BJ (cell line): ENCODE measurements around the gene SMARCAL1. TPM values are rescaled to one million over a fixed set of nuclear protein-coding genes. Genes with fewer than 3 reads are reported as not detected.

Source experiments
- CTCF ChIA-PET: fragments of 350-600 bp; formaldehyde crosslinking; extraction: SDS; loops from one replicate; lab custom pipeline; 2021; ENCODE audit warnings: antibody characterized with exemption, inconsistent platforms; lab: Yijun Ruan, JAX
- POLR2A ChIA-PET: fragments of 300-600 bp; sonication (Branson Sonifier 250); formaldehyde crosslinking; extraction: SDS; loops from one replicate; lab custom pipeline; 2021; ENCODE audit warnings: antibody characterized with exemption; lab: Charles Lee
- DNase-seq: peaks from one replicate; pipeline ENCODE4 v3.0.0-alpha.2; 2011; ENCODE audit warnings: low read depth
- H3K27me3 ChIP-seq: 2 replicates; pipeline ENCODE4 v1.6.0; 2011; ENCODE audit warnings: low read length; ENCODE audit not compliant: control insufficient read depth, insufficient read depth
- H3K36me3 ChIP-seq: 2 replicates; pipeline ENCODE4 v1.5.1; 2011; ENCODE audit warnings: low read length; ENCODE audit not compliant: control insufficient read depth, insufficient read depth
- H3K4me3 ChIP-seq: 2 replicates; pipeline ENCODE4 v1.5.1; 2011; ENCODE audit warnings: low read depth, mild to moderate bottlenecking, control low read depth, low read length
- polyA plus RNA-seq: library from polyadenylated mRNA; depleted of rRNA; stranded (reverse); fragments of >200 nt; gene quantifications from 2 replicates; pipeline ENCODE4 v1.2.3, GENCODE V29; 2011
- TF ChIP-seq, protein P1 (sequence below): IDR thresholded peaks from 2 replicates; pipeline ENCODE4 v1.5.1; 2011; ENCODE audit warnings: low read depth, mild to moderate bottlenecking, control low read depth, inconsistent platforms, low read length, moderate library complexity; ENCODE audit not compliant: insufficient read depth

The SMARCAL1 gene
- polyA plus RNA-seq, 1 experiment, result 41.2 TPM

DNA sequence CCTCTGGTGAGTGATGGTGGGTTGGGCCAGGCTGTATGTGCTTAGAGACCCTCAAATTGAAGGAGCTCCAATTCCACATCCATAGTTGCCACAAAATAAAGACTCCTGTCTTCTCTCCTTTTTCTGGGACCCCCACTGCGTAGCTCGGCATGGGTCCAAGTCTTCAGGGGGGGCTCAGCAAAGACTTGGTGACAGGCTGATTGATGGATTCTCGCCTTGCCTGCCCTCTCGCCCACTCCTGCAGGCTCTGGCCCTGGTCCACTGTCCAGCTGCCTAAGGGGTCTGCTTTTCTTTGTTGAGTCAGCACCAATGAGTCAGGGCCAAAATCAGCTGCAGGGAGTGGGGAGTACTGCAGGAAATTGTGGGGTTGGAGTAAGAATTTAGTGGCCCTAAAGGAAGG lies 107.8 kb downstream of the SMARCAL1 start:
- H3K4me3 ChIP-seq, result no peak overlapping the region
- TF ChIP-seq, protein P1, sequence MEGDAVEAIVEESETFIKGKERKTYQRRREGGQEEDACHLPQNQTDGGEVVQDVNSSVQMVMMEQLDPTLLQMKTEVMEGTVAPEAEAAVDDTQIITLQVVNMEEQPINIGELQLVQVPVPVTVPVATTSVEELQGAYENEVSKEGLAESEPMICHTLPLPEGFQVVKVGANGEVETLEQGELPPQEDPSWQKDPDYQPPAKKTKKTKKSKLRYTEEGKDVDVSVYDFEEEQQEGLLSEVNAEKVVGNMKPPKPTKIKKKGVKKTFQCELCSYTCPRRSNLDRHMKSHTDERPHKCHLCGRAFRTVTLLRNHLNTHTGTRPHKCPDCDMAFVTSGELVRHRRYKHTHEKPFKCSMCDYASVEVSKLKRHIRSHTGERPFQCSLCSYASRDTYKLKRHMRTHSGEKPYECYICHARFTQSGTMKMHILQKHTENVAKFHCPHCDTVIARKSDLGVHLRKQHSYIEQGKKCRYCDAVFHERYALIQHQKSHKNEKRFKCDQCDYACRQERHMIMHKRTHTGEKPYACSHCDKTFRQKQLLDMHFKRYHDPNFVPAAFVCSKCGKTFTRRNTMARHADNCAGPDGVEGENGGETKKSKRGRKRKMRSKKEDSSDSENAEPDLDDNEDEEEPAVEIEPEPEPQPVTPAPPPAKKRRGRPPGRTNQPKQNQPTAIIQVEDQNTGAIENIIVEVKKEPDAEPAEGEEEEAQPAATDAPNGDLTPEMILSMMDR, result no peak
- DNase-seq, result no peak
- CTCF ChIA-PET, result interaction anchor here (1.1 to 14.4 kb wide), 14 partner anchors 8 to 1224 kb away, joined by 3 to 531 read pairs (median 7); no protein-coding TSS in a partner anchor
- H3K36me3 ChIP-seq, result no peaks in the 10 kb centered on the region
- POLR2A ChIA-PET, result no interaction called here
- no peaks in the 10 kb centered on the region for H3K27me3 ChIP-seq

DNA sequence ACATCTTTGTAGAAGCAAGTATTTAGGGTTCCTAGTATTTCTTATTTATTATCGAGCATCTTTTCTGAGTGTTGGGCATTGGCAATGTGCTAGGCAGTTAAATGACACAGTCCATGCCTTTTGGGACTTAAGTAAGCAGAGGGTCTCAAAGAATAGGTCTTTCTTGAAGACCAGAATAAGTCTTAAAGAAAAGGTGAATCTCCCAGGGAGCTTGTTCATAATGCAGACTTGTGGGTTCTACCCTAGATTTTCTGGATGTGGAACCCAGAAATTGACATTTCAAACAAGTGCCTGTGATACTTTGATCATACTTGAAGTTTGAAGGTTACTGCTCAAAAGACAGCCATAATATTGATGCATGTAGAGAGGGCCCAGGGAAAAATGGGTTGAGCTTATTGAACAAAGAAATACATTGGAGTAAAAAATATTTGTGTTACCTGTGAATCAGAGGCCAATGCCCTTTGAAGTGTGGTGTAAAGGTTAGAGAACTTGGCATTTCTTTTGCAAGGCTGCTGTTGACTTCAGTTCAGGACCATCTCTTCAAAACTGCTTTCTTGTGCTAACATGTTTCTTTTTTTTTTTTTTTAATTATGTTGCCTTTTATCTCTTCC lies 110.7 kb downstream of the SMARCAL1 start:
- TF ChIP-seq, protein P1, result no peak
- CTCF ChIA-PET, result interaction anchor here (1.4 to 14.4 kb wide), 4 partner anchors 10 to 138 kb away, joined by 3 to 531 read pairs (median 28); no protein-coding TSS in a partner anchor
- H3K36me3 ChIP-seq, result no peaks in the 10 kb centered on the region
- DNase-seq, result no peak
- no peak overlapping the region for H3K4me3 ChIP-seq
- no peaks in the 10 kb centered on the region for H3K27me3 ChIP-seq
- POLR2A ChIA-PET, result no interaction called here

DNA sequence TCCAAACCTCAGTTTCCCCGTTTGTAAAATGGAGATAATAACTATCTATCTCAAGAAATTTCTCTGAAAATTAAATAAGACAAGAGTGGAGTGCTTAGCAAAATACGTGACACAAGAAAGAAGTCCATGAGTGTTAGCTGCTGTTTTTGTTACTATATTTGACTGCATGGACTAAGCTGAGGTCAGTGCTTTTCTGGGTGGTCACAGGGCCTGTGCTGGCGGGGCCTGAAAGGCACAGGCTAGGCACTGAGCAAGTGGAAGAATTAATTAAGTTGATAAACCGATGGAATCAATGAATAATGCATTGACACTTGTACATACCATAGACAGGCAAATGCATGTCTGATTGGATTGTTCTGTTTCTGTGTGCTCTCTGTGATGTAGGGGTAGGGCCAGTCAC lies 113.7 kb downstream of the SMARCAL1 start:
- H3K4me3 ChIP-seq, result no peak overlapping the region
- POLR2A ChIA-PET, result no interaction called here
- no peak for DNase-seq
- TF ChIP-seq, protein P1, result no peak
- CTCF ChIA-PET, result interaction anchor here (1.5 to 14.4 kb wide), 4 partner anchors 7 to 135 kb away, joined by 3 to 531 read pairs (median 18); no protein-coding TSS in a partner anchor
- no peaks in the 10 kb centered on the region for H3K36me3 ChIP-seq
- H3K27me3 ChIP-seq, result no peaks in the 10 kb centered on the region

DNA sequence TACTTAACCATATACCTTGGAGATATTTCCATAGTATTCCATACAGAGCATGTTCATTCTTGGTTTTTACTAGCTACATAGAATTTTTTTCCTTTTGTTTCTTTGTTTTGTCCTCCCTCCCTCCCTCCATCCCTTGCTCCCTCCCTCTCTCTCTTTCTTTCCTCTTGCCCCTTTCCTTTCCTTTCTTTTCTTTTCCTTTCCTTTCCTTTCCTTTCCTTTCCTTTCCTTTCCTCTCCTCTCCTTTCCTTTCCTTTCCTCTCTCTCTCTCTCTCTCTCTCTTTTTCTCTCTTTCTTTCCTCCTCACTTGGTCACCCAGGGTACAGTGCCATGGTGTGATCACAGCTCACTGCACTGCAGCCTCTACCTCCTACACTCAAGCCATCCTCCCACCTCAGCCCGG lies 114.7 kb downstream of the SMARCAL1 start:
- ChIA-PET POLR2A (no interaction called here), CTCF (interaction anchor here (1.5 to 14.4 kb wide), 3 partner anchors 8 to 134 kb away, joined by 3 to 531 read pairs (median 32); no protein-coding TSS in a partner anchor)
- no peaks in the 10 kb centered on the region for H3K36me3 ChIP-seq
- no peaks in the 10 kb centered on the region for H3K27me3 ChIP-seq
- TF ChIP-seq, protein P1, result no peak
- DNase-seq, result no peak
- no peak overlapping the region for H3K4me3 ChIP-seq

DNA sequence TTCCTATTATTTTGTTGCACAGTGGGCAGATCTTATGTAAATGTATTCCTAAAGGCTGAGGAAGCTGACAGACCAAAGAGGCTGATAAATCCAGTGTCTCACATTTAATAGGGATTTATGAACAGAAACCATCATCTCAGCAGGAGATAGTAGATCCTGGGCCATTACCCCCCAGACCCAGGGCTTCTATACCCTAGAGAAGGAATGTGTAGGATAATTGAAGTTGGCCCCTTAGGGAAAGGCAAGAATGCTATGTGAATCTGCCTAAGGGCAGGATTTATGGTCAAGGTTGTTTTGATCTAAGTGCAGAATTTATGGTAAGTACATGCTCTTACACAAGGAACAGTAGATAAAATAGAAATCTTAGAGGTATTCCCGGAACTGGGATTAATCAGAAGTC lies 115.3 kb downstream of the SMARCAL1 start:
- no peak for DNase-seq
- ChIA-PET CTCF (interaction anchor here (1.5 to 14.4 kb wide), 3 partner anchors 9 to 133 kb away, joined by 3 to 531 read pairs (median 32); no protein-coding TSS in a partner anchor), POLR2A (no interaction called here)
- TF ChIP-seq, protein P1, result no peak
- no peaks in the 10 kb centered on the region for H3K36me3 ChIP-seq
- no peaks in the 10 kb centered on the region for H3K27me3 ChIP-seq
- no peak overlapping the region for H3K4me3 ChIP-seq
